DMS153 treated with DMSO at 0.1 percent for 48 hours (cell line): Measurements from ENCODE around the gene SLC8A1.

ENCODE experiments used
- DNase-seq: peaks from one replicate; lab custom pipeline; 2025; ENCODE audit not compliant: unreplicated experiment; lab: John Stamatoyannopoulos, UW

The SLC8A1 gene

DNA sequence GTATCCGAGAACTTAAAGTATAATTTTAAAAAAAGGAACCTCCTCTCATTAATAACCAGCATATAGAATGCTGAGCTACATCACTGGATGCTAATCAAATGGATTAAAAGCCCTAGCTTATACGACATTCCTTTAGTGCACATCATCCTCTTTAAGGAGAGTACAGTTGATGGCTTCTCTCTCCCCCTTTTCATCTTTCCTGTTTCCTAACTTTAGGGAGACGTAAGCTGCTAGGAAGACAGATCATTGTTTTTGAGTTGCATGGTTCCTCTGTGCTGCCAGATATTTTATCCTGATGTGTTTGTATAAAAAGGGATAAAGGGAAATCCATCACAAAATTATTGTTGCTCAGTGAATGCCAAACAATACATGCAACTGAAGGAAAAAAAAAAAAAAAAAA is 94.2 kb downstream of the SLC8A1 start:
- no peak for DNase-seq

DNA sequence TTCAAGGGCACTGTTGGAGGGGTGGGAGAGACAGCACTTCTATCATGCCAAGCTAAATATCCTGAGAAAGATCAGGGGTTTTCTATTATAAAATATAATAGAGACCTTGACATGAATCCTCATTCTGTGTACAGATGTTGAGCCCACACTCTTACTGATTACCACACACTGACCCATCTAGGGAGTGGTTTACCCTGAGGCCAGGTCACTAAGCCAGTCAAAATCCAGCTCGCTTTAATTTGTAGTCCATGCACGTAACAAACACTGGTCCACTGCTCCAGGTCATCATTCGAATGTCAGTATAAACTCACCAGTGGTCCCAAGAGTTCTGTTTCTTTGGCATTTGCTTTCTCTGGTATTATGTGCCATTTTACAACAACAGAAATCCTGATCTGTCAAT is 96.4 kb downstream of the SLC8A1 start:
- no peak for DNase-seq

DNA sequence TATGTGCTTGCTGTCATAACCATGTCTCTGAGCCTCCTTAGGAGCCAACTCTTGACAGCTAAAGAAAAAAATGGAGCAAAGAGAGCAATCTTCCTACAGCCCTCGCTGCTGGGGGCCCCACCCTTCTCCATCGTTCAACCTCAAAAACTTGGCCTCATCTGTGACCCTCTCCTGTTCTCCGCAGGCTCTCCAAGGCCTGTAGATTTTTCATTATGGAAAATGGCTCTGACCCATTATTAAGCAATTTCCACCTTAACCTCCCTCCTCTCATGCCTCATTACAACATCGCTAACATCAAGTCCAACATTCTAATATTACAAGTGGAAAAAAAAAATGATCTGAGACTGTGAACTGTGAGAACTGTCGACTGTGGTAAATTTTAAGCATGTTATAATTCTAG is 98.7 kb downstream of the SLC8A1 start:
- no peak for DNase-seq

DNA sequence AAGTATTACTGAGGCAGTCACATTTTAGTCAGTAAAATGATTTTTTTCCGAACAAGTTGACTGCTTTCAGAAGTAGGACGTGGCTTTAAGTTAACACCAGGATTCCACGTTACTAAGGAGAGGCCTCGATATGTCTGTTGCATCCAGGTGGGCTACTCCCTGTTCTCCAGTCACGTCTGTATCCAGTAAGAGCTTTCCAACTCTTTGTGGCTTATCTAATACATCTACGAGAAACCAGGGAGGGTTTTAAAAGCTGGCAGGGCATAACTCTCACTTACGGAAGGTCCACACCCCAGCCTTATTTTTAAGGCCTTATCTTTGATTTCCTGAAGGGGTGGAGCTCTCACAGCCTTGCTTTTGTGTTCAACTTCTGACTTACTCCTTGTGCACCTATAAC is 99.2 kb downstream of the SLC8A1 start:
- DNase-seq = no peak

DNA sequence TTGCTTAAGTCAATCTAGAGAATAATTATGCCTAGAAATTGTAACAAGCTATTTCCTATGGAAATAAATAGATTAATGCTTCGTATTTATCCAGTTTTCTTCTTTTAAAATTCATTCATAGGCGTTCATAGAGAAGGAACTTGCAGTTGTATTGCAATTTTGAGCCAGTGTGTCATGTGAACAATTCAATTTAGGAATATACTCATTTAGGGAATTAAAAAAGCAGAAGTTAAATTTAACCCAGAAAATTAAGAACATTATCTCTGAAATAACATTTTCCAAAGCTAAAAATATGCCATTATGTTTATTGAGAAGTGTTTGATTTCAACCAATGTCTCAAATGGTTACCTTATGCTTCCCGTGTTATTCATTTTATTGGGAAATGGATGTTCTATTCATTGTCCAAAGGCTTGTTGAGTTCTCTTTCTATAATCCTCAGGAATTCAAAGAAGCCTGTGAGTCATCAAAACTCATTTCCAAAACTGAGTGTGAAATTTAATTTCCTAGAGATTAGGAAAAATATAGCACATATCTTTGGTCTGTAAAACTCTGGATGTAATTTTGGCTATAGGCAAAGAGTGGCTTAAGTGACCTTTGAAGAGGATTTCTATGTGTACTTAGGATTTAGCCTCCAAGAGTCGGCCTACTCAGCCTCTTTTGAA is 99.7 kb downstream of the SLC8A1 start:
- no peak for DNase-seq

DNA sequence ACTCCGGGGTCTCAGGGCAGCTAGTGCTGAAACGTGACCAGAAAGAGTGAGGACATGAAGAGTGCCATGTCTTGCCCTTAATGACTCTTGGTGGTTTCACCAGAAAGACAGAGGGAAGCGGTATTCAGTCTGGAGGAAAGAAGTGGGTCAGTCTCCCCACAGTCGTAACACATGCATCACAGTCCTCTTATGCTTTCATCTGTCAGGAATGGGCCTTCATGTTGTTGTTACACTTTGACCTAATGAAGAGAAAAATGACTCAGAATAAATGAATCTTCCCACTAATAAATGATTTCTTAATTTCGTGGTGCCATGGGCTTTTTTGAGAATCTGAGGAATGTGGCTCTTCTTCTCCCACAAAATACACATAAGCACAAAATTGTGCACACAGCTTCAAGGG is 103.2 kb downstream of the SLC8A1 start:
- no peak for DNase-seq

DNA sequence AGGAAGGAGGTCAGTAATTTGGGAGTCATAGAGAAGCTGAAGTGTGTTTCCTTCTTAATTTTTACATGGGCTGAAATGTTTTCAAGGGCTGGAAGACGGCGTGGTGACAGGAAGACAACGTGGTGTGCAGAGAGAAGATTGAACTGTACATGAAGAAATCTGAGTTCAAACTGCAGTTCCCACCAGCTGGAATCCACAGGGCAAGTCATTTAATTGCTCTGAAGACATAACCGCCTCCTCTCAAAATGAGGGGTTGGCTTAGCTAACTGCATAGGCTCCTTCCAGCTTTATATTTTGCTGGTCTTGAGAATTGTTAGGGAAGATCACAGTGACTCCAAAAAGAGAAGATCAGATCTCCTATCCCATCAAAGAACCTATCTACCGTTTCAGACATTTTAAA is 103.9 kb downstream of the SLC8A1 start:
- DNase-seq = no peak

DNA sequence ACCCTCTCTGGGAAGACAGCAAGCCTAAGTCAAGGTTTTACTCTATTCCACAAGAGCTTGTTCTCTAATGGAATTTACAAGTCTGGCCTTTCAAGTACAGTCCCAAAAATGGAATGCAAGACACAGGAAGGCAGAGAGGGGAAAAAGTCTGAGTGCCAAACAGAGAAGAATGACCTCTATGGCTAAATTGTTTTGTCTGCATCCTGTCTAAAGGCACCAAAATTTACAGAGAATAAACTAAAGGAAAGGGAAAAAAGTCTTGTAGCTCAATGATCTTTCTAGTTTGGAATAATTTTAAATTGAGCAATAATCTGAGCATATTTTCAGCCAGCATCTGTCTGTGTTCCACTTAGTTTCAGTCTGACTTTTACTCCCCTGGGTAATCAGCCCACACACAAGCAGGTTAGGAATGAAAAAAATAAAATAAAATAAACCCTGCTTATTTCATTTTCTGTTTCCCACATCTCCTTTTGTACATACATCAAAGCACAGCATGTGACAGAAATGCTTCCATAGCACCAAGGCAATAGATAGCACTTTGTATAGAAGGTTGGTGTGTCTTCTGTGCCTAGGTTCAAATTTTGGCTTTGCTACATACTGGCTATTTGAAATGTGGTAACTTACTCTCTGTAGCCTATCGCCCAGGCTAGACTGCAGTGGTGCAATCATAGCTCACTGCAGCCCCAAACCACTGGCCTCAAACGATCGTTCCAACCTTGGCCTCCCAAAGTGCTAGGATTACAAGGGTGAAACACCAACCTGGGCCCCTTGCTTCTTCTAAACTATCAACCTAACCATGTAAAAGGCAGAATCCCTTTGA is 105.1 kb downstream of the SLC8A1 start:
- DNase-seq = no peak

DNA sequence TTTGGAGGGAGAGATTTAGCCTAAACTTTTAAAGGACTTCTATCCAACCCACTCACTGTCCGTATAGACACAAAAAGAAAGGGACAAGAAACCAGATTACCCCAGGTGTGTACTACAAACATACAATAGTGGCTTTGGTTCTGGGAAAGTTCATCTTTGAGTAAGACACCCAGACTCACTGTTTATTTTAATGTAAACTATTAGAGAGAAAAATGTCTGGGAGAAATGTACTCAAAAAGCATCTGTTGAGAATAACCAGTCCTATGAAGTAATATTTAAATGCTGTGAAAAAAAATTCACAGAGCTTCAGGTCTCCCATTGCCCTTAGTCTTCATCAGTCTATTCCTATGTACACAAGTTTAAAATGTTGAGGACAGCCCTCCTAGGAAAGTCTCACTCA is 107.5 kb downstream of the SLC8A1 start:
- DNase-seq = no peak

DNA sequence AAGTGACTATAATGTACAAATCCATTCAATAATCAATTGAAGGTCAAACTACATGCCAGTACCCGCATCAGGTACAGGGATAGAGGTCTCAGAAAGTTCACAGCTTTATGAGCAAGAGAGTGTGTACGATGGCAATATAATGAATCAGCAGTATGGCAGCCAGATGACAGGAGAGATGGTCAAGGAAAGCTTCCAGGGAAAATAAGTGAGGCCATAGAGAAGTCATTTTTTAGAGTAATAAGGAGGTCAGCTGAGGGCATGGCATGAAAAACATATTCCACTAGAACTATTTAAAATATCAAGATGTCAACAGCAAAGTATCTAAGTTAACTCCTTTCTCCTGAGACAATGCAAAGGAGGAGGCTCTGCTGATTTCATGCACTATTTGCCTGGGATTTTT is 108.0 kb downstream of the SLC8A1 start:
- DNase-seq = no peak

DNA sequence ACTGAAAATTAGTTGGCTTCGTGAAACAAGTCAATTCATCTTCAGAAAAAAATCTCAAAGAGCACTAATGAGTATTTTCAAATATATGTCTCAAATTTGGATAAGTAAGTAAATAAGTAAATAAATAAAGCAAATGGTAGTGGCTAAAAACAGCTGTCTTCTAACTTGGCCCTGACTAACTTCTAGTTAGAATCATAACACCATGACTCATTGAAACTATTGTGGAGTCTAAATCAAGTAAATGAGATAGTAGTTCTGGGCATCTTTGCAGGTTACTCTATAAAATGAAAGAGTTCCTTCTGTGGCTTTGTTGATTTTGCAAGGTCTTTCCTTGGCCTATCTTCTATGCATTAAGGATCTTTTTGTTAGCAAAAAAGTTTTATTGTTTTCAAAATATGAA is 110.7 kb downstream of the SLC8A1 start:
- no peak for DNase-seq

DNA sequence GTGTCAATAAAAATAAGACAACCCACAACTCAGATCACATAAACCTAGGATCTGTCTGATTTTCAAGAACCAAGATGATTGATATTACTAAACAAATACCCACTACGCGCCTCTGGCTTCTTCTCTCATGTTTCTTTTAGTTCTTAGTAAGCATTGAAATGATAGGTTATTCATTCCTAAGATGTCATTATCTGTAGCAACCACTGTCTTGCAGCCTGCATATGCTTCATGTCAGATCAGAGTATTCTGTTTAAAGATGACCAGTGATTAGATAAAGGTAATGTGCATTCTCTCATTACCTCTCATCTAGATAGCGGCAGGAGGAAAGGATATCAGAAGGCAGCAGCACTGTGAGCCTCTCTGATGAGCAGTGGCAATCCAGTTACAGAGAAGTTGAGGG is 112.9 kb downstream of the SLC8A1 start:
- no peak for DNase-seq

DNA sequence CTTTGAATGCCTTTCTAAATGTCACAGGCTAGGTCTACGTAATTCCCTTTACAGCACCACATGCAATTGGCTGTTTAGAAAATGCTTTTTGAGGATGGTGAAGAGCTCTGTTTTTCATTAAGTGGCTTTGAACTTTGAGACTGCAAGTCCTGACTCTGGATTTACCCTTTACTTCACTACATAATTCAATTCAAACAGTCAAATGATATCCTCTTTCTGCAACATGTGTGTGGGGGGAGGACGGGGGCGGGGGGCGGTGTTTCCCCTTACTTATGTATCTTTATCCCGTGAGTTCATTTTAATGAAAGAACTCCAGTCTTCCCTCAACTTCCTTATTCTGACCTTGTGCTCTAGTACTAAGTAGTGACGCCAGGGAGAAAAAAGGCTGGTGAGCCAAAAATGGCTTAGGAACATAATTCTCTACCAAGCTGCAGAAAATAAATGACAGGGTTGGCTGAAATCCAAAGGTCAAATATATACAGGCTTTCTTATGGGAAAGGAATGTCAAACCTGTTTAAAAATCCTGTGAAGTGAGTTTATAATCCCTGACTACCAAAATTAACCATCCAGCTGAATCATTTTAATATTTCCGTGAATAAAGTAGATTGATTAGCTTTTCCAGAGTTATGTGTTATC is 119.6 kb downstream of the SLC8A1 start:
- no peak for DNase-seq

DNA sequence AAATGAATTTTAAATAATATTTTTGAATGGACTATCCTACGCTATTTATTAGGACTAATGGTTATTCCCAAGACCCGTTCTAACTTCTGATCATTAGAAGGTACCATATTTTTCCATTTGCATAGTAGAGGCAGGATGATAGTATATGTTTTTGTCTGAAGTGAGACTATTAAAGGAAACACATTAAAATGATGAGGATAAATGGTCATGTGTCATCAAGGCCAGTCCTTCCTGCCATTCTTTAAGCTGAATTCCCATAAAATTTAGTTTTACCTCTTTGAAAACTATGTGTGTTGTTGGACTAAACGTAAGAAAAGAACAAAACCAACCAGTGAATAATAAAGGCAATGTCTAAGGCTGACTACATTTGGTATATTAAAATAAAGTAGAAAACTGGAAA is 121.8 kb downstream of the SLC8A1 start:
- DNase-seq = no peak

DNA sequence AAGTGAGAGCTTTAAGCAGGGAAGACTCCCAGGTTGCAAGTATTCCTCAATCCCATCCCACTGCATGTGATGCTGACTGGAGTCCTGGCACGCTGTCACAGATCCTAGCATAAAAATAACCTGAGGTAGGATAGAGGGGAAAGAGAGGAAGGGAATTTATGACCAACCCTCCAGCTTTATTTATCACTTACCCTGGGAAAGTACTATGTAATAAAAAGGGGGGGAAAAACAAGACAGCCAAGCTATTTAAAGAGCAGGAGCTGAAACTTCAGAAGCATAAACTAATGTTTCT is 122.2 kb downstream of the SLC8A1 start:
- DNase-seq = no peak

DNA sequence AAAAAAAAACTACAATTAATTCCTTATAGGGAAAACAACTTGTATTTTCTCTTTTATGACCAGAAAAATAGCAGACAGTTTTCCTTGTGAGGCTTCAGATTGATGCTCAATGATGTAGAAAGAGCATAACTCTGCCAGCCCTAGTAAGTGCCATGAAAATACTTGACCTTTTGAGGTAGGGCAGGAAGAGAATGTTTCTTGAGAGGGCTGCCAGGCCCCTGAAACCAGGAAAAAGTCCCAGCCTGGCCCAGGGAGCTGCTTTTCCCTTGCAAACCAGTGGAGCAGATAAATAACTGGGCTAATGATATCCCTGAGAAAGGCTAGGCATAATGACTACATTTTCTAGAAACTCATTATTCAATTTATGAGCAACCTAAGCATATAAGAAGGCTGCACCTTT is 126.8 kb downstream of the SLC8A1 start:
- no peak for DNase-seq

DNA sequence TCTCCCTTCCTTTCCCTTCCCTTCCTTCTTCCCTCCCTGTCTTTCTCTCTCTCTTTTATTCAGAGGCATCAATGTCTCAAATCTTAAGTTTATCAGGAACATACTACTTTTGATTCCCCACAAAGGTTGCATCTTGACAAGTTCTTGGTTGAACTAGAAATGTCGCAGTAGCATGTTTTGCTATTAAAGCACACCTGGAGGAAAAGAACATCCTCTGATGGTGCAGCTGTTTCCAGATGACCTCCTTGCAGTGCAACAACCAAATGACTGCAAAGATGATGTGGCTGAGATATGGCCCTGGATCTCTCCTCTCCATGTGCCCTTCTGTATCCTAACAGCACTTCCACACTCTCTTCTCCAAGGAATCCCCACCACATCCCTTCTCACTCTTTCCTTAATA is 127.2 kb downstream of the SLC8A1 start:
- no peak for DNase-seq

DNA sequence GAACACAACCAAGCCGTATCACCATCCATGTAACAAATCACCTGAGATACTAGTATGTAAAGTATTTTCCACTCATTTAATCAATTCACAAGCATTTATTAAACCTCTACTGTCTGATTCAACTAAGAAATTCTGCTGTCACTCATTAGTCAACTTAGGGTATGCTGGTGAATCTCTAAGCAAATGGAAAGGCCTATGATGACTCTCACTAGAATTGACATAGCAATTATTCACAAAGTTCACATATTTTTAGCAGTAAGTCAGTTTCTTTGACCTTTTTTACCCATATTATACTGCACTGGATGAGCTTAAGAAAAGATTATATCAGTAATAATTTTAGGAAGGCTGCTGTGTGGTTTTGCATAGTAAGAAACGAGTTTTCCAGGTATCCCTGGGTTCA is 130.1 kb downstream of the SLC8A1 start:
- no peak for DNase-seq

DNA sequence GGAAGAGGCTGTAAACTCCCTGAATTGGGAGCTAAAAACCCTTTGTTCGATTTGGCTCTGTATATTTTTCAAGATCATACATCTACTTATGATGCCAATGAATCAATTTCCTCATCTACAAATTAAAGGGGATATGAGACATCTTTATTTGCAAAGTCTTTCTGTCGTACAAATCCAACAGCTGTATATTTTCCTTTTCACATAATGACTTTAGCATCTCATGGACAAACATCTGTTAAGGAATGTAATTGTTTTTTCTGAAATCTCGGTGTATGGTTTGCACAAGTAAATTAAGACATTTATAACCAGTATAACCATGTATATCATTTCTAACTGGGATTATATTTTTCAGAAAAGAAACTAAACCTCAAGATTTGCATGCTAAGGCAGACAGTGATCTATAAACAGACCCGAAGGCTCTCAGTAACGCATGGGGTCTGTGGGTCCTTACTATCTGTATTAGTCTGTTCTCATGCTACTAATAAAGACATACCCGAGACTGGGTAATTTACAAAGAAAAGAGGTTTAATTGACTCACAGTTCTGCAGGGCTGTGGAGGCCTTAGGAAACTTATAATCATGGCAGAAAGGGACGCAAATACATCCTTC is 130.8 kb downstream of the SLC8A1 start:
- no peak for DNase-seq

DNA sequence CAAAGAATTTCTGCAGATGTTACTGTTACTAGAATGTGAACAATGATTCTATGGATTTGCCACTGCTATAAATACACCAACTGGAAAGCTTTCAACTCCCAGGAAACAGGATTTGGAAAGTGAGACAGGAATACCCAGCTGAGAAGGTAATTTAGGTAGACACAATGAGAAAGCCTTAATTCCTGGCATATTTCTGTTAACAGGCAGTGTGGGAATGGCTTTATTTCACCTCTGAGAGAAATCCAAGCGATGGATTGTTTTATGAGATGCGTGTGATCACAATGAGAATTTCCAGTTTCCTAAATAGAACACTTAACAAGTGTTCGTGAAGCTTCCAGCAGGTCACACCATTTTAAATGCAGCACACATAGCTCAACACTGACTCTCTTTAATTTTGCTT is 133.0 kb downstream of the SLC8A1 start:
- DNase-seq = no peak

DNA sequence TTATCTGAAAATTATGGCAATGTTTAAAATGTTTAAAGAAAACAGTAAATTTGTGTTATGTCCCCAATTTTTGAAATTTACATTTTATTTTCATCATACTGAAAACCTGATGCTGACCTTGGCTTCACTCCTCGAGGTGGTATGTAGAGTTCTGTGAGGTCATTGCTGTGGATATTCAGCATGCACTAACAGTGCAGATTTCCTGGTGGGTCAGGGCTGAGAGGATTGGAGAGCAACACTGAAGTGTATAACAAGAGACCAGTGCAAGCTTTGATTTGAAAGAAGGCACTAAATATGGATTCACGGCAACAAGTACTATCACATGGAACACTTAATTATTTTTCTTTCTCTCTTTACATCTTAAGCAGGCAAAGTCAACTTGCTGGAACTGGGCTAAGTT is 134.1 kb downstream of the SLC8A1 start:
- DNase-seq = no peak

DNA sequence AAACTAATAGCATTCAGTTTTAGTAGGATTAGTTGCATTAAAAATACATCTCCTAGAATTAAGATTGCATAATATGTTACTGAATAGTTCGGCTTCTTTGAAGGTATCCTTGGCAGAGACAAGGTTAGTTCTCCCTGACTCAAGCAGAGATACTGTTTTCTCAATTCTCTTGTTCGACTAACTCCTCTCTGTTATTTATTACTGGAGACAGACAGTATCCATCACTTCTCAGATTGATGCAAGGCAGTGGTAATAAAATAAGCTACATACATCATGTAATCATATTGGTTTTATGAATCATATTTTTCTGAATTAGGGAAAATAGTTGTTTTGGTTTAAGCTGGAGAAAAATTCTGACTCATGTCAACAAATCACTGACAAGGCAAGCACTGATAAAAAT is 134.8 kb downstream of the SLC8A1 start:
- DNase-seq = no peak
